ENCODE results near the gene TXNRD2. TPM values are rescaled to one million over a fixed set of nuclear protein-coding genes. Genes with fewer than 3 reads are reported as not detected.

TXNRD2 gene
- total RNA-seq, 1 donor from 2014 or later = 13.6 TPM

GRCh38 chr22:19986410-19987341 lies 45.1 kb upstream of the TXNRD2 start:
- Histone ChIP-seq H3K9me3 (ENCODE audit: control insufficient read depth in 3 of 3, low read length in 3 of 3) (no peaks in the 10 kb centered on the region), H3K4me1 (ENCODE audit: control insufficient read depth in 3 of 3, insufficient read depth in 3 of 3, low read length in 3 of 3) (peaks cover 62 to 67% (median 64%) of the 10 kb centered on the region in 3 donors), H3K9ac (ENCODE audit: low read depth in 1 of 3, low read length in 3 of 3) (peak overlapping the region; percentile 81 to 94 (median 94)), H3K4me3 (ENCODE audit: low read length in 3 of 3) (peak overlapping the region; percentile 73 to 86 (median 80)), H3K36me3 (ENCODE audit: control insufficient read depth in 3 of 3, insufficient read depth in 3 of 3, low read length in 3 of 3) (peaks cover 0 to 4% (median 2%) of the 10 kb centered on the region in 3 donors), H3K27me3 (ENCODE audit: control insufficient read depth in 3 of 3, insufficient read depth in 3 of 3, low read length in 3 of 3) (no peaks in the 10 kb centered on the region), H3K27ac (ENCODE audit: low read depth, low read length) (peak overlapping the region; percentile 98)

- peak overlapping the region; percentile 81 to 94 (median 94) for H3K9ac ChIP-seq (ENCODE audit: low read depth in 1 of 3, low read length in 3 of 3)
Measured at GRCh38 chr22:19986011-19986409, 44.4 kb upstream of the TXNRD2 start.

GRCh38 chr22:19984851-19985811 lies 43.5 kb upstream of the TXNRD2 start:
- Histone ChIP-seq H3K27me3 (ENCODE audit: control insufficient read depth in 3 of 3, insufficient read depth in 3 of 3, low read length in 3 of 3) (no peaks in the 10 kb centered on the region), H3K9ac (ENCODE audit: low read depth in 1 of 3, low read length in 3 of 3) (peak overlapping the region; percentile 81 to 94 (median 94)), H3K4me3 (ENCODE audit: low read length in 3 of 3) (peak overlapping the region; percentile 73 to 86 (median 80)), H3K9me3 (ENCODE audit: control insufficient read depth in 3 of 3, low read length in 3 of 3) (no peaks in the 10 kb centered on the region), H3K27ac (ENCODE audit: low read depth, low read length) (peak overlapping the region; percentile 98), H3K4me1 (ENCODE audit: control insufficient read depth in 3 of 3, insufficient read depth in 3 of 3, low read length in 3 of 3) (peaks cover 58 to 71% (median 65%) of the 10 kb centered on the region in 3 donors), H3K36me3 (ENCODE audit: control insufficient read depth in 3 of 3, insufficient read depth in 3 of 3, low read length in 3 of 3) (peaks cover 5 to 14% (median 13%) of the 10 kb centered on the region in 3 donors)

More at GRCh38 chr22:19986011-19986409, 44.4 kb upstream of the TXNRD2 start:
- Histone ChIP-seq H3K4me1 (ENCODE audit: control insufficient read depth in 3 of 3, insufficient read depth in 3 of 3, low read length in 3 of 3) (peaks cover 56 to 67% (median 64%) of the 10 kb centered on the region in 3 donors), H3K4me3 (ENCODE audit: low read length in 3 of 3) (peak overlapping the region; percentile 73 to 86 (median 80)), H3K27ac (ENCODE audit: low read depth, low read length) (peak overlapping the region; percentile 98), H3K9me3 (ENCODE audit: control insufficient read depth in 3 of 3, low read length in 3 of 3) (no peaks in the 10 kb centered on the region), H3K27me3 (ENCODE audit: control insufficient read depth in 3 of 3, insufficient read depth in 3 of 3, low read length in 3 of 3) (no peaks in the 10 kb centered on the region), H3K36me3 (ENCODE audit: control insufficient read depth in 3 of 3, insufficient read depth in 3 of 3, low read length in 3 of 3) (peaks cover 0 to 8% (median 6%) of the 10 kb centered on the region in 3 donors)

DNA sequence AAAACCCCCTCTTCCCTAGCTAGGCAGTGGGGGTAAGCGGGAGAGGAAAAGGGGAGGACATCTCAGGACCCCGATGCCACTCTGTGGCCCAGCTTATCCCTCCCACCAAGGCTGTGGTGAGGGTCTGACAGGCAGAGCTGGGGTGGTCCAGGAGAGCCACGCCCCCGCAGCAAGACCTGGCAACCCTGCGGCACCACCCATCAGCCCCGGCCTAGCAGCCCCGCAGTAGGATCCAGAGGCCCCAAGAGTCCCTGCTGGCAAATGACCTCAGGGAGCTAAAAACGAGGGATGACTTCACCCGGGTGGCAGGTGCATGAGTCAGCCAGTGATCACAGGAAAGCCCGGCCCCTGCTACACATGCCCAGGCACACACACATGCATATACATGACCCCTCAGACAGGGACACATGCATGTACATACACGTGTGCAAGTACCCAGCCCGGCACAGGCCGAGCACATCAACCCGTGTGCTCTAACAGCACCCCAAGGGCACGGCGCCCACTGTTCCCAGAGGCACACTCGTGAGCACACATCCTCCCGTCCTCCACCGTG lies 42.7 kb upstream of the TXNRD2 start:
- peaks cover 8 to 22% (median 22%) of the 10 kb centered on the region in 3 donors for H3K36me3 ChIP-seq (ENCODE audit: control insufficient read depth in 3 of 3, insufficient read depth in 3 of 3, low read length in 3 of 3)
- peak overlapping the region in 2 of 3 donors; percentile 35 to 65 for H3K4me3 ChIP-seq (ENCODE audit: low read length in 3 of 3)
- H3K27ac ChIP-seq (ENCODE audit: low read depth, low read length) = peak overlapping the region; percentile 98
- peaks cover 58 to 71% (median 67%) of the 10 kb centered on the region in 3 donors for H3K4me1 ChIP-seq (ENCODE audit: control insufficient read depth in 3 of 3, insufficient read depth in 3 of 3, low read length in 3 of 3)
- no peaks in the 10 kb centered on the region for H3K27me3 ChIP-seq (ENCODE audit: control insufficient read depth in 3 of 3, insufficient read depth in 3 of 3, low read length in 3 of 3)
- peak overlapping the region; percentile 59 to 94 (median 94) for H3K9ac ChIP-seq (ENCODE audit: low read depth in 1 of 3, low read length in 3 of 3)
- H3K9me3 ChIP-seq (ENCODE audit: control insufficient read depth in 3 of 3, low read length in 3 of 3) = no peaks in the 10 kb centered on the region

DNA sequence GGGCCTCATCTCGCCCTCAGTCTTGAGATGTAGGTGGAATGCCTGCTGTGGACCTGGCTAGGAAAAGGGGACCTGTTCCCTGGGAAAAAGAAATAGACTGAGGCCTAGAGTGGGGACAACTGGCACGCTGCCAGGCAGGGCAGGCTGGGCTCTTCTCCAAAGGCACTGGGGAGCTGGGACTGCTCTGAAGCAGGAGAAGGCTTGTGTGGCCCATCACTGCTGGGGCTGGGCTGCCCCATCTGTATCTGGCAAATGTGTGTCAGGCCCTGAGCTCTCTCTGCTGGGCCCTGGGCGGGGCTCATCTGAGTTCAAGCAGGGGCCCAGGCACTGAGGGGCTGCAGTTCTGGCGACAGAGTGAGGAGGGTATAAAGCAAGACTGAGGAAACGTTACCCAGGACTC lies 42.1 kb upstream of the TXNRD2 start:
- H3K27ac ChIP-seq (ENCODE audit: low read depth, low read length) = peak overlapping the region; percentile 98
- H3K9me3 ChIP-seq (ENCODE audit: control insufficient read depth in 3 of 3, low read length in 3 of 3) = no peaks in the 10 kb centered on the region
- H3K9ac ChIP-seq (ENCODE audit: low read depth in 1 of 3, low read length in 3 of 3) = peak overlapping the region; percentile 68 to 94 (median 94)
- H3K36me3 ChIP-seq (ENCODE audit: control insufficient read depth in 3 of 3, insufficient read depth in 3 of 3, low read length in 3 of 3) = peaks cover 14 to 27% (median 27%) of the 10 kb centered on the region in 3 donors
- H3K4me1 ChIP-seq (ENCODE audit: control insufficient read depth in 3 of 3, insufficient read depth in 3 of 3, low read length in 3 of 3) = peaks cover 58 to 70% (median 67%) of the 10 kb centered on the region in 3 donors
- no peaks in the 10 kb centered on the region for H3K27me3 ChIP-seq (ENCODE audit: control insufficient read depth in 3 of 3, insufficient read depth in 3 of 3, low read length in 3 of 3)
- H3K4me3 ChIP-seq (ENCODE audit: low read length in 3 of 3) = peak overlapping the region in 1 of 3 donors; percentile 27

- peak overlapping the region; percentile 98 for H3K27ac ChIP-seq (ENCODE audit: low read depth, low read length)
- H3K9me3 ChIP-seq (ENCODE audit: control insufficient read depth in 3 of 3, low read length in 3 of 3) = no peaks in the 10 kb centered on the region
- no peaks in the 10 kb centered on the region for H3K27me3 ChIP-seq (ENCODE audit: control insufficient read depth in 3 of 3, insufficient read depth in 3 of 3, low read length in 3 of 3)
- H3K9ac ChIP-seq (ENCODE audit: low read depth in 1 of 3, low read length in 3 of 3) = peak overlapping the region; percentile 68 to 94 (median 94)
- peaks cover 58 to 70% (median 67%) of the 10 kb centered on the region in 3 donors for H3K4me1 ChIP-seq (ENCODE audit: control insufficient read depth in 3 of 3, insufficient read depth in 3 of 3, low read length in 3 of 3)
- H3K36me3 ChIP-seq (ENCODE audit: control insufficient read depth in 3 of 3, insufficient read depth in 3 of 3, low read length in 3 of 3) = peaks cover 20 to 33% (median 33%) of the 10 kb centered on the region in 3 donors
- H3K4me3 ChIP-seq (ENCODE audit: low read length in 3 of 3) = no peak overlapping the region
Measured at GRCh38 chr22:19982991-19983578, 41.5 kb upstream of the TXNRD2 start.

GRCh38 chr22:19981961-19982920 lies 40.6 kb upstream of the TXNRD2 start:
- H3K36me3 ChIP-seq (ENCODE audit: control insufficient read depth in 3 of 3, insufficient read depth in 3 of 3, low read length in 3 of 3) = peaks cover 24 to 42% (median 40%) of the 10 kb centered on the region in 3 donors
- H3K27me3 ChIP-seq (ENCODE audit: control insufficient read depth in 3 of 3, insufficient read depth in 3 of 3, low read length in 3 of 3) = no peaks in the 10 kb centered on the region
- peak overlapping the region; percentile 98 for H3K27ac ChIP-seq (ENCODE audit: low read depth, low read length)
- H3K9ac ChIP-seq (ENCODE audit: low read depth in 1 of 3, low read length in 3 of 3) = peak overlapping the region; percentile 61 to 94 (median 94)
- H3K4me3 ChIP-seq (ENCODE audit: low read length in 3 of 3) = peak overlapping the region in 1 of 3 donors; percentile 22
- H3K9me3 ChIP-seq (ENCODE audit: control insufficient read depth in 3 of 3, low read length in 3 of 3) = no peaks in the 10 kb centered on the region
- peaks cover 55 to 67% (median 65%) of the 10 kb centered on the region in 3 donors for H3K4me1 ChIP-seq (ENCODE audit: control insufficient read depth in 3 of 3, insufficient read depth in 3 of 3, low read length in 3 of 3)

GRCh38 chr22:19981171-19981960 lies 39.7 kb upstream of the TXNRD2 start:
- H3K4me3 ChIP-seq (ENCODE audit: low read length in 3 of 3) = no peak overlapping the region
- H3K27ac ChIP-seq (ENCODE audit: low read depth, low read length) = peak overlapping the region; percentile 98
- peak overlapping the region in 2 of 3 donors; percentile 53 to 94 for H3K9ac ChIP-seq (ENCODE audit: low read depth in 1 of 3, low read length in 3 of 3)
- H3K27me3 ChIP-seq (ENCODE audit: control insufficient read depth in 3 of 3, insufficient read depth in 3 of 3, low read length in 3 of 3) = no peaks in the 10 kb centered on the region
- H3K9me3 ChIP-seq (ENCODE audit: control insufficient read depth in 3 of 3, low read length in 3 of 3) = no peaks in the 10 kb centered on the region
- peaks cover 52 to 64% (median 62%) of the 10 kb centered on the region in 3 donors for H3K4me1 ChIP-seq (ENCODE audit: control insufficient read depth in 3 of 3, insufficient read depth in 3 of 3, low read length in 3 of 3)
- H3K36me3 ChIP-seq (ENCODE audit: control insufficient read depth in 3 of 3, insufficient read depth in 3 of 3, low read length in 3 of 3) = peaks cover 28 to 50% (median 44%) of the 10 kb centered on the region in 3 donors

Measured in skeletal muscle tissue (tissue), 4 donors.